Right lobe of liver (tissue), 6 donors: Measurements from ENCODE around the gene NRCAM. TPM values are rescaled to one million over a fixed set of nuclear protein-coding genes. Genes with fewer than 3 reads are reported as not detected.

ENCODE experiments used
- ATAC-seq, 4 donors: fragments of 200-7000 bp; cut with Tn5 transposase; one replicate each; pipeline ENCODE4 v1.9.1; 2020; ENCODE audit warnings: mild to moderate bottlenecking in 4 of 4, moderate library complexity in 4 of 4
- DNase-seq, 3 donors: peaks; one replicate each; pipeline ENCODE4 v3.0.0-alpha.2; 2020
- H3K27ac ChIP-seq, 3 donors: fragments of 200-600 bp; one replicate each; pipeline ENCODE4 v1.8.0; 2022
- H3K27me3 ChIP-seq, 2 donors: fragments of 200-600 bp; one replicate each; pipeline ENCODE4 v1.8.0; 2022
- H3K36me3 ChIP-seq, 4 donors: fragments of 200-600 bp; sonication (generic) in 1 of 4; one replicate each; pipeline versions ENCODE4 v1.5.1 to v1.8.0; 2017 to 2022; ENCODE audit warnings: control low read depth in 1 of 4
- H3K4me1 ChIP-seq, 4 donors: fragments of 200-600 bp; sonication (generic) in 1 of 4; one replicate each; pipeline versions ENCODE4 v1.5.1 to v1.8.0; 2017 to 2022; ENCODE audit warnings: control low read depth in 1 of 4
- H3K4me3 ChIP-seq, 3 donors: fragments of 200-600 bp; one replicate each; pipeline ENCODE4 v1.8.0; 2022
- H3K9me3 ChIP-seq, 4 donors: fragments of 200-600 bp; sonication (generic) in 1 of 4; one replicate each; pipeline versions ENCODE4 v1.5.1 to v1.8.0; 2017 to 2022; ENCODE audit warnings: control low read depth in 1 of 4
- CTCF ChIP-seq, 4 donors: fragments of 200-600 bp in 3 of 4; fragments of 450-650 bp in 1 of 4; IDR thresholded peaks; one replicate each; pipeline versions ENCODE4 v1.5.1 to v1.8.0; 2016 to 2022; ENCODE audit warnings: antibody characterized with exemption in 4 of 4, mild to moderate bottlenecking in 2 of 4
- POLR2A ChIP-seq: fragments of 450-650 bp; IDR thresholded peaks from one replicate; pipeline ENCODE4 v1.6.1; 2017; ENCODE audit warnings: antibody characterized with exemption, mild to moderate bottlenecking
- WGBS: methylation state at CpG from one replicate; pipeline ENCODE4 v1.1.6; 2018; ENCODE audit warnings: low coverage, low lambda C conversion rate; ENCODE audit not compliant: insufficient coverage; ENCODE audit errors: missing lambda C conversion rate; 5-methylcytosine and 5-hydroxymethylcytosine counted together
- intact Hi-C, 2 donors: fragments of 100-400 bp; cut with DNase I; formaldehyde crosslinking; loops; one replicate each; pipeline versions ENCODE4 v1.11.2 to v1.14.1; 2022
- total RNA-seq, 6 experiments: library from RNA; depleted of rRNA in 2 of 6; stranded (reverse); fragments of >200 nt in 2 of 6; fragmentation: NEBNext Ultra II Directional in 3 of 6; extraction: Animal tissue kit (Norgen Biotek cat#: 25700) in 3 of 6; gene quantifications; one replicate each; pipeline versions ENCODE4 v1.1.0 to v1.2.4, GENCODE V29; 2016 to 2023
- donor health status: DM: no; HTN: yes; CAD: no.
- donor health status: DM: no; HTN: no; CAD: no.
- donor health status: DM: no; HTN: no; CAD: no.
- donor health status: DM: no; HTN: yes; CAD: no.
- donor health status: DM: no; HTN: yes; CAD: no.

NRCAM gene
- total RNA-seq, 6 experiments from 2014 or later: 0.16 to 1.9 (median 0.27) TPM

- Histone ChIP-seq H3K27me3 (peaks cover 0 to 27% of the 10 kb centered on the region in 2 donors), H3K36me3 (no peaks in the 10 kb centered on the region)
Measured at GRCh38 chr7:108457871-108458270, 1.6 kb upstream of the NRCAM start.

GRCh38 chr7:108456845-108457540 is 757 bp upstream of the NRCAM start:
- H3K27me3 ChIP-seq: peaks cover 0 to 27% of the 10 kb centered on the region in 2 donors
- peaks cover 0 to 11% (median 0%) of the 10 kb centered on the region in 4 donors for H3K4me1 ChIP-seq
- no peak for TF ChIP-seq POLR2A
- no peak for TF ChIP-seq CTCF (IDR thresholded peaks at IDR 0.05)
- peak overlapping the region in 1 of 3 donors; percentile 45 for H3K4me3 ChIP-seq
- no peak for DNase-seq
- no peak overlapping the region for H3K27ac ChIP-seq
- H3K9me3 ChIP-seq: no peaks in the 10 kb centered on the region
- 13% methylated on average over 18 of the region's 19 CpGs for WGBS
- H3K36me3 ChIP-seq: no peaks in the 10 kb centered on the region
- no peak for ATAC-seq
- intact Hi-C loops: loop anchor here in 1 of 2 donors (10.0 kb wide), 1 partner anchor 272 kb away; no protein-coding TSS in a partner anchor

More at GRCh38 chr7:108457871-108458270, 1.6 kb upstream of the NRCAM start:
- H3K4me3 ChIP-seq: no peak overlapping the region
- intact Hi-C loops: loop anchor here in 1 of 2 donors (10.0 kb wide), 1 partner anchor 273 kb away; no protein-coding TSS in a partner anchor
- no peaks in the 10 kb centered on the region for H3K9me3 ChIP-seq
- ATAC-seq: no peak
- TF ChIP-seq CTCF (IDR thresholded peaks at IDR 0.05) (no peak), POLR2A (no peak)
- peaks cover 0 to 11% (median 0%) of the 10 kb centered on the region in 4 donors for H3K4me1 ChIP-seq
- H3K27ac ChIP-seq: no peak overlapping the region
- DNase-seq: no peak

GRCh38 chr7:108455551-108455997 is 662 bp downstream of the NRCAM start:
- H3K27ac ChIP-seq: no peak overlapping the region

More at GRCh38 chr7:108455551-108455997, 662 bp downstream of the NRCAM start:
- DNase-seq (peak in 1 of 3 donors; percentile 54), ATAC-seq (peak in 3 of 4 donors; percentile 14 to 39 (median 22))
- Histone ChIP-seq H3K27me3 (peaks cover 0 to 27% of the 10 kb centered on the region in 2 donors), H3K36me3 (no peaks in the 10 kb centered on the region), H3K4me1 (peaks cover 0 to 11% (median 0%) of the 10 kb centered on the region in 4 donors), H3K9me3 (no peaks in the 10 kb centered on the region), H3K4me3 (peak overlapping the region; percentile 21 to 45 (median 33))
- intact Hi-C loops: loop anchor here in 1 of 2 donors (10.0 kb wide), 1 partner anchor 271 kb away; no protein-coding TSS in a partner anchor
- TF ChIP-seq POLR2A (no peak), CTCF (IDR thresholded peaks at IDR 0.05) (no peak)
- 0% methylated on average over 2 of the region's 47 CpGs for WGBS
